K562 (cell line): Measurements from ENCODE around the gene CPLX3. TPM values are rescaled to one million over a fixed set of nuclear protein-coding genes. Genes with fewer than 3 reads are reported as not detected.
A peak's percentile ranks its signal among the peaks of the same experiment; 100 is the strongest.

ENCODE experiments used
- DMBX1 ChIP-seq: fragments of 250-450 bp; sonication (Bioruptor Pico); IDR thresholded peaks from 2 replicates; pipeline ENCODE4 v1.8.0; 2022; ENCODE audit warnings: inconsistent platforms, mild to moderate bottlenecking, moderate library complexity, borderline replicate concordance
- GABPA ChIP-seq: fragments of 200-800 bp; sonication (Bioruptor generic); conservative IDR thresholded peaks from 2 replicates; pipeline ENCODE4 v1.6.1; 2016; ENCODE audit warnings: low read depth, missing genetic modification characterization, missing compliant biosample characterization
- HDAC6 ChIP-seq: IDR thresholded peaks from 2 replicates; pipeline ENCODE4 v1.6.1; 2012; ENCODE audit warnings: low read depth, mild to moderate bottlenecking, control low read depth, inconsistent platforms, low read length, moderate library complexity
- LARP7 ChIP-seq: fragments of 450-650 bp; IDR thresholded peaks from 2 replicates; pipeline ENCODE4 v1.6.1; 2016
- MEIS2 ChIP-seq: fragments of 450-650 bp; IDR thresholded peaks from 2 replicates; pipeline ENCODE4 v1.6.1; 2014; ENCODE audit warnings: mild to moderate bottlenecking; ENCODE audit not compliant: partially characterized antibody
- NR2C1 ChIP-seq, 2 experiments: fragments of 450-650 bp; IDR thresholded peaks; 2 replicates each; pipeline ENCODE4 v1.6.1; 2017; ENCODE audit warnings: mild to moderate bottlenecking in 2 of 2, antibody characterized with exemption in 1 of 2, inconsistent platforms in 1 of 2, missing compliant biosample characterization in 1 of 2, missing genetic modification characterization in 1 of 2
- NR2C2 ChIP-seq, 2 experiments: fragments of 200-800 bp in 1 of 2; sonication (Bioruptor generic) in 1 of 2; sonication (generic) in 1 of 2; formaldehyde crosslinking in 1 of 2; IDR thresholded peaks; 2 replicates each; pipeline versions ENCODE4 v1.6.1 to v1.8.0; 2016 to 2022; ENCODE audit warnings: mild to moderate bottlenecking in 1 of 2, missing compliant biosample characterization in 1 of 2, missing genetic modification characterization in 1 of 2, missing genetic modification reagents in 1 of 2
- POLR2H ChIP-seq: IDR thresholded peaks from 2 replicates; pipeline ENCODE4 v1.6.1; 2016; ENCODE audit warnings: missing genetic modification characterization, low read depth, mild to moderate bottlenecking, control low read depth, missing compliant biosample characterization, moderate library complexity
- POLR3G ChIP-seq: IDR thresholded peaks from 2 replicates; pipeline ENCODE4 v1.6.1; 2011; ENCODE audit not compliant: insufficient read length, insufficient replicate concordance; ENCODE audit errors: extremely low read depth
- RAD51 ChIP-seq: fragments of 450-650 bp; IDR thresholded peaks from 2 replicates; pipeline ENCODE4 v1.7.1; 2016; ENCODE audit warnings: low read depth, mild to moderate bottlenecking, borderline replicate concordance
- RBM22 ChIP-seq: fragments of 200-400 bp; formaldehyde crosslinking; IDR thresholded peaks from 2 replicates; pipeline ENCODE4 v1.6.1; 2018; ENCODE audit warnings: low read length, low read depth; ENCODE audit not compliant: poor library complexity, severe bottlenecking
- SPI1 ChIP-seq: IDR thresholded peaks from 2 replicates; pipeline ENCODE4 v1.6.1; 2011; ENCODE audit warnings: low read depth, low read length, control low read depth, borderline replicate concordance
- WHSC1 ChIP-seq: IDR thresholded peaks from one replicate; pipeline ENCODE4 v1.6.1; 2012; ENCODE audit warnings: low read length, control low read depth, inconsistent platforms
- ZBTB43 ChIP-seq: sonication (generic); formaldehyde crosslinking; IDR thresholded peaks from 2 replicates; pipeline ENCODE4 v1.8.0; 2023; ENCODE audit warnings: mild to moderate bottlenecking, missing genetic modification reagents
- ZEB2 ChIP-seq: fragments of 450-650 bp; IDR thresholded peaks from 2 replicates; pipeline ENCODE4 v1.6.1; 2016
- ZNF384 ChIP-seq: IDR thresholded peaks from 2 replicates; pipeline ENCODE4 v1.6.1; 2012; ENCODE audit warnings: low read depth, low read length, improper control_type of control experiment
- ZNF639 ChIP-seq, 2 experiments: fragments of 200-800 bp in 1 of 2; sonication (Bioruptor generic) in 1 of 2; sonication (generic) in 1 of 2; formaldehyde crosslinking in 1 of 2; IDR thresholded peaks in 1 of 2; conservative IDR thresholded peaks in 1 of 2; 2 replicates each; pipeline versions ENCODE4 v1.5.0 to v1.6.1; 2016 to 2020; ENCODE audit warnings: missing compliant biosample characterization in 1 of 2, missing genetic modification characterization in 1 of 2, missing genetic modification reagents in 1 of 2
- polyA plus RNA-seq, 8 experiments: library from polyadenylated mRNA; depleted of rRNA in 4 of 8; stranded (reverse) in 5 of 8; unstranded in 3 of 8; fragments of >200 nt; fragmentation: Nextera tagmentation in 2 of 8; fragmentation: Illumina TruSeq in 1 of 8; extraction: Ambion mirVana in 2 of 8; extraction: Trizol in 1 of 8; gene quantifications; 2 replicates each; pipeline versions ENCODE4 v1.2.1 to v1.2.3, GENCODE V29; 2011 to 2014; ENCODE audit warnings: inconsistent platforms in 1 of 8, missing spikeins in 1 of 8
- total RNA-seq, 7 experiments: library from RNA; depleted of rRNA in 6 of 7; stranded (reverse); fragments of >200 nt in 6 of 7; fragmentation: Illumina TruSeq in 2 of 7; extraction: Trizol in 2 of 7; gene quantifications; 2 replicates each; pipeline versions ENCODE4 v1.2.1 to v1.2.3, GENCODE V29; 2011 to 2021; ENCODE audit warnings: low replicate concordance in 1 of 7

Gene CPLX3
- total and polyA plus RNA-seq, 9 of the 15 experiments (the other 6 are each of a cell fraction or from before 2014, with no cell fraction given) = not detected

- no peak for TF ChIP-seq ZBTB43 (CRISPR knock-in tag)
- no peak for TF ChIP-seq ZEB2
- no peak for TF ChIP-seq RAD51
- TF ChIP-seq DMBX1 (CRISPR knock-in tag) = no peak
- TF ChIP-seq SPI1 = 0 out of 2 replicates have a peak, but pooled peaks have one; percentile 34
- no peak for TF ChIP-seq RBM22
- TF ChIP-seq WHSC1 = no peak
- TF ChIP-seq LARP7 = no peak
- peak; percentile 87 for TF ChIP-seq NR2C2 (CRISPR knock-in tag; IDR thresholded peaks at IDR 0.05)
- peak; percentile 85 for TF ChIP-seq NR2C2 (tag; IDR thresholded peaks at IDR 0.05)
- TF ChIP-seq POLR3G = no peak
- TF ChIP-seq HDAC6 = no peak
- 0 out of 2 replicates have a peak, but pooled peaks have one; percentile 6 for TF ChIP-seq GABPA (tag)
- no peak for TF ChIP-seq MEIS2
- peak; percentile 67 for TF ChIP-seq ZNF384
- TF ChIP-seq ZNF639 (CRISPR knock-in tag; conservative IDR thresholded peaks at IDR 0.05 in 1 of 2, IDR thresholded peaks at IDR 0.05 in 1 of 2) = no peak
- no peak for TF ChIP-seq POLR2H (tag)
- peak; percentile 90 for TF ChIP-seq NR2C1 (IDR thresholded peaks at IDR 0.05)
- peak; percentile 81 for TF ChIP-seq NR2C1 (tag; IDR thresholded peaks at IDR 0.05)
Measured at GRCh38 chr15:74777769-74778598, 48.4 kb upstream of the CPLX3 start (continued).
